Neural progenitor cell (in vitro differentiated cells): ENCODE measurements around the gene TGM2.

Source experiments
- CTCF ChIP-seq: fragments of 200-600 bp; sonication (generic); IDR thresholded peaks from 2 replicates; pipeline ENCODE4 v1.5.1; 2017; ENCODE audit warnings: antibody characterized with exemption, mild to moderate bottlenecking
- EZH2 ChIP-seq: fragments of 200-600 bp; sonication (generic); IDR thresholded peaks from 2 replicates; pipeline ENCODE4 v1.6.1; 2017; ENCODE audit warnings: antibody characterized with exemption, mild to moderate bottlenecking, moderate library complexity
- EZH2phosphoT487 ChIP-seq: fragments of 200-600 bp; sonication (generic); IDR thresholded peaks from 2 replicates; pipeline ENCODE4 v1.6.1; 2017; ENCODE audit warnings: antibody characterized with exemption

DNA sequence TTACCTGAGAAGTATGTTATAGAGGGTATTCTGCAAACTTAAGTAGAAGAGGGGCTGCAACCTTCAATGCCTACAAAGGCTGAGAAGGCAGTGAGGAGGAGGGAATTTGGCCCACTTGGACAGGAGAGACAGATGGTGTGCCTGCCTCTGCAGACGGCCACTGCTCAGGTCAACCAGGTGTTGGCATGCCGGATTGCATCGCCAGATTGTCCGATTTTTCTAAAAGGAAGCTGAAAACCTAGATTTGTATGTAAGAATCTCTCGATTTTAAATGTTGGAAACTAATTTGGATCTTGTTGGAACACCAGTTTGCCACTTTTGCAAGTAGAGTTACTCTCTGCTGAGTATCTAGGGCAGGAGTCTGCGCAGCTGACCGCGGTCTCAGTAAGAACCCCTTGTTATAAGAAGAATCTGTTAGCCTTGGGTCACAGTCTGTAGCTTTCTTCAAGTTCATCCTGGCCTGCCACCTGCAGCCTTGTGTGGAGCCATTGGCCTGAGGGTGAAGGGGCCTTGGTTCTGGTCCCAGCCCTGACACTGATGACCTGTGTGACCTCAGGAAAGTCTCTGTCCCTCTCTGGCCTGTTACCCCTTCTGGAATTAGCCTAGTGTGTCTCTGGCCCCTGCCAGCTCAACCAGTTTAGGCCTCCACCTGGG is 54.4 kb downstream of the TGM2 start:
- TF ChIP-seq CTCF (no peak), EZH2 (no peak), EZH2phosphoT487 (no peak)
